ENCODE results near the gene FYN.

The FYN gene

GRCh38 chr6:111631903-111632460, 241.3 kb downstream of the FYN start:
- DNase-seq (ENCODE audit: low spot score) = peak; percentile 68

DNA sequence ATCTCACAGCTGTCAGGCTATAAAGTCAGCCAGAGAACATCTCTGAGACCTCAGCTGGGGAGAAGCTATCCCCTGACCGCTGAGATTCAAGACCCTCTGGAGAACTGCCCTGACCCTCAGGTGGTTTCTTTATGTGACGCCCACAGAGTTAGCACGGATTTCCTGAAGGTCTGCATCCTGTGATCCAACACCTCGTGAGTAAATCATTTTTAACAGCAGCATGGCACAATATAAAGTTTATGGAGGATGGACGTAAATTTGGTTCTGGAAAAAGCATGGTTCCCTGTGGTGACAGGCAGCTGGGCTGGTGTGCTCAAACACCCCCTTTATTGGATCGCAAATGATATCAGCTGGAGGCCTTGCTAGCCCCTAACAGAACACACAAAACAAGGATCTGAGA, 242.2 kb downstream of the FYN start:
- no peak for DNase-seq (ENCODE audit: low spot score)

GRCh38 chr6:111628142-111628850, 245.0 kb downstream of the FYN start:
- no peak for DNase-seq (ENCODE audit: low spot score)

DNA sequence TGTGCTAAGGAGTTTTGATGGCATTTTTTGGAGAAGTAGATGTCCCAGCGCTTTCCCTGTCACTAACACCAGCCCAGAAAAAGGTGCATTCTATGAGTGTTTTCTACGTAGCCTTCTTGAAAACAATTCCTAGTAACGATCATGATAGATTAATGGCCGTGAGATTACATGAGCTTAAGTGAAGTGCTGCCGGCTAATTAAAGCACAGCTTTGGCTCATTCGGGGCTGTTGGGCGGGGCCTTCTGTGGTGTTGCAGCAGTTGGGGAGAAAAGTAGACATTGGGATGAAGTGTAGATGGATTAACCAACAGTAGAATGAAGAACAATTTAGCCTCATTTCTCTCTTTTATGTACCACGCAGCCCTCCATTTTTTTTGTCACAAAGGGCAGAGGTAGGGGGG, 246.8 kb downstream of the FYN start:
- DNase-seq (ENCODE audit: low spot score) = no peak

- no peak for DNase-seq (ENCODE audit: low spot score)
These were observed 247.5 kb downstream of the FYN start for GRCh38 chr6:111625461-111626391.

DNA sequence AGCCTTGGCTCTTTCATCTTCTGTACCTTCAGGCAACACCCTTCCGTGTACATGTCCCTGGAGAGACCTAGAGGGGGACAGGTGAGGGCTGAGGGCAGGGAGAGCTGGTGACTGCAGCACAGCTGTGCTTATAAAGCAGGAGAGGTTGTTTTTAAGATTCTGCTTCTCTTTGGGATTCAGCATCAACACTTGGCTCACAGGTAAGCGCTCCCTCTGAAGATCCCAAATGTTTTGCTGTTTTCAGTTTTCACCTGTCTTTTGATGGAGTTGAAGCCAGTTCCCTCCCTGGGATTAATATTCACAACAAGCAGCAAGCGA, 248.2 kb downstream of the FYN start:
- DNase-seq (ENCODE audit: low spot score) = no peak

DNA sequence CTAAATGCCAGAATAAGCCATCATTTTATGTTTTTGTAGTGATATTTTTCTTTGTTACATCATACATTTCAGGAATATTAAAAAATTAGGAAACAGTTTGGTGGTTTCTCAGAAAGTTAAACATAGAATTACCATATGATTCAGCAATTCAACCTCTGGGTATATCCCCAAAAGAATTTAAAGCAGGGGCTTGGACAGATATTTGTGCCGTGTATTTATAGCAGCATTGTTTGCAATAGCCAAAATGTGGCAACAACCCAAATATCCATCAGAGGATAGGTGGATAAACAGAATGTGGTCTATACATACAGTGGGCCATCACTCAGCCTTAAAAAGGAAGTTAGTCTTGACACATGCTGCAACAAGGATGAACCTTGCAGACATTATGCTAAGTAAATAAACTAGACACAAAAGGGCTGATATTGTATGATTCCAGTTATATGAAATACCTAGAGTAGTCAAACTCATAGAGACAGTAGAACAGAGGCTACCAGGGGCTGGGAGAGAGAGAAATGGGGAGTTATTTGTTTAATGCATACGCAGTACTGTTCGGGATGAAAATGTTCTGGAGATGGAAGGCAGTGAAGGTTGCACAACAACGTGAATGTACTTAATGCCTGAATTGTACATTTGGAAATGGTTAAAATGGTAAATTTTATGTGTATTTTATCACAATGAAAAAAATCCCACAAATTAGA, 248.7 kb downstream of the FYN start:
- DNase-seq (ENCODE audit: low spot score) = no peak

GRCh38 chr6:111623046-111623718, 250.1 kb downstream of the FYN start:
- no peak for DNase-seq (ENCODE audit: low spot score)

GRCh38 chr6:111620169-111620568, 253.1 kb downstream of the FYN start:
- DNase-seq (ENCODE audit: low spot score) = no peak

DNA sequence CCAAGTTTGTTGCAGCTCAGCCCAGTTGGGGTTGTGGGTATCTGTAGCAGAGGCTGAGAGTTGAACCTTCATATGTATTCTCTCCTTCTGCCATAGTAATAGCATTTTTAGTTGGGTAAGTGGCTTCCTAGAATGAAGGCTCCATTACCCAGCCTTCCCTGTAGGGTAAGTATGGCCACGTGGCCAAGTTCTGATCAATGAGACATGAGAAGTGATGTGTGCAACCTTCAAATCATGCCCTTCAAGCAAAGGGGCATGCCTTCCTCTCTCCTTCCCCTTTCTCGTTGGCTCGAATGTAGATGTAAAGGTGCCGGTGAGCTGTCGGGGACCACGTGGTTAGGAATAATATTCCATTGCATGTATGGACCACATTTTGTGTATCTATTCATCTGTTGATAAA, 254.8 kb downstream of the FYN start:
- DNase-seq (ENCODE audit: low spot score) = no peak

GRCh38 chr6:111617149-111617548, 256.1 kb downstream of the FYN start:
- no peak for DNase-seq (ENCODE audit: low spot score)

GRCh38 chr6:111615916-111616612, 257.2 kb downstream of the FYN start:
- DNase-seq (ENCODE audit: low spot score) = no peak

GRCh38 chr6:111614833-111615582, 258.2 kb downstream of the FYN start:
- DNase-seq (ENCODE audit: low spot score) = peak; percentile 83

DNA sequence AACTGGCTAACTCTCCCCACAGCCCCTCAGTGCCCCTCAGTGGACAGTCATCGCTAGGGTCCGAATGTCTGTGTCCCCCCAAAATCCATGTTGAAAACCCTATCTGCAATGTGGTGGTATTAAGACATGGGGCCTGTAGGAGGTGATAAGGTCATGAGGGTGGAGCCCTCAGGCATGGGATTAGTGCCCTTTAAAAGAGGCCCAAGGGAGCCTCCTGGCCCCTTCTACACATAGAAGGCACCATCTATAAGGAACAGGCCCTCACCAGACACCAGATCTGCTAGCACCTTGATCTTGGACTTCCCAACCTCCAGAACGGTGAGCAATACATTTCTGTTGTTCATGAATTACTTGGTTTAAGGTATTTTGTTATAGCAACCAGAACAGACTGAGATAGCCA, 260.9 kb downstream of the FYN start:
- DNase-seq (ENCODE audit: low spot score) = no peak

DNA sequence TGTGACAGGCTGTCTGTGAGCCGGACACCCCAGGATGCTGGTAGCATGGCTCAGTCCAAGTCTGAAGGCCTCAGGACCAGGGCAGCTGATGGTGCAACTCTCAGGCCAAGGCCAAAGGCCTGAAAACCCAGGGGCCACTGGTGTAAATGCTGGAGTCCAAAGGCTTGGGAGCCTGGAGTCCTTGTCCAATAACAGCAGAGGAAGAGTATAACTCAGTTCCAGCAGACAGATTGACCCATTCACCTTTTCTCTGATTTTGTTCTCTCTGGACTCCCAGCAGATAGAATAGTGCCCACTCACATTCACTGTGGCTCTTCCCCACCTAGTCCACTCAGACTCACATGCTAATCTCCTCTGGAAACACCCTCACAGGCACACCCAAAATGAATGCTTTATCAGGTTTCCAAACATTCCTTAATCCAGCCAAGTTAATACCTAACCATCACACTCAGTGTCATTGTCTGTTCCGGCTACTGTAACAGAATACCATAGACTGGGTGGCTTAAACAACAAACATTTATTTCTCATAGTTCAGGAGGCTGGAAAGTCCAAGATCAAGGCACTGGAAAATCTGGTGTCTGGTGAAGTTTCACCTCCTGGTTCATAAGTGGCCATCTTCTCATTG, 262.6 kb downstream of the FYN start:
- no peak for DNase-seq (ENCODE audit: low spot score)

All from SK-N-DZ (cell line).